Right hindlimb (tissue), 1 donor: ENCODE results near the gene NAP1L5.

Source experiments
- DNase-seq: peaks from one replicate; pipeline ENCODE4 v3.0.0-alpha.2; 2018

NAP1L5 gene

GRCh38 chr4:88697588-88698329 is at the start of gene NAP1L5:
TSS of gene NAP1L5 (minus strand) at chr4:88697829. CDS start at chr4:88697754, 75 bp downstream.
- peak; percentile 81 for DNase-seq

GRCh38 chr4:88747351-88747750 is 49.7 kb upstream of the NAP1L5 start:
- DNase-seq: no peak

- DNase-seq: no peak
Measured at GRCh38 chr4:88746206-88746605, 48.6 kb upstream of the NAP1L5 start.

- DNase-seq: no peak
Measured at GRCh38 chr4:88745581-88746163, 48.0 kb upstream of the NAP1L5 start.

GRCh38 chr4:88745175-88745574 is 47.5 kb upstream of the NAP1L5 start:
- DNase-seq: no peak

- no peak for DNase-seq
Measured at GRCh38 chr4:88744609-88745008, 47.0 kb upstream of the NAP1L5 start.

- DNase-seq: no peak
Measured at GRCh38 chr4:88743696-88744095, 46.1 kb upstream of the NAP1L5 start.

- DNase-seq: no peak
Measured at GRCh38 chr4:88742561-88742960, 44.9 kb upstream of the NAP1L5 start.

- DNase-seq: peak; percentile 59
Measured at GRCh38 chr4:88738180-88738579, 40.6 kb upstream of the NAP1L5 start.

- peak; percentile 60 for DNase-seq
Measured at GRCh38 chr4:88737307-88737941, 39.8 kb upstream of the NAP1L5 start.

GRCh38 chr4:88736264-88736663 is 38.6 kb upstream of the NAP1L5 start:
- no peak for DNase-seq

GRCh38 chr4:88735564-88735963 is 37.9 kb upstream of the NAP1L5 start:
- DNase-seq: no peak

- no peak for DNase-seq
Measured at GRCh38 chr4:88734403-88734949, 36.8 kb upstream of the NAP1L5 start.

- no peak for DNase-seq
Measured at GRCh38 chr4:88732714-88733368, 35.2 kb upstream of the NAP1L5 start.

GRCh38 chr4:88731381-88731780 is 33.8 kb upstream of the NAP1L5 start:
- DNase-seq: no peak

- no peak for DNase-seq
Measured at GRCh38 chr4:88730811-88731210, 33.2 kb upstream of the NAP1L5 start.

GRCh38 chr4:88729146-88729760 is 31.6 kb upstream of the NAP1L5 start:
- DNase-seq: no peak

- no peak for DNase-seq
Measured at GRCh38 chr4:88728146-88728545, 30.5 kb upstream of the NAP1L5 start.

- DNase-seq: no peak
Measured at GRCh38 chr4:88725986-88726385, 28.4 kb upstream of the NAP1L5 start.

- no peak for DNase-seq
Measured at GRCh38 chr4:88725143-88725542, 27.5 kb upstream of the NAP1L5 start.

- no peak for DNase-seq
Measured at GRCh38 chr4:88724406-88724805, 26.8 kb upstream of the NAP1L5 start.

GRCh38 chr4:88722828-88723227 is 25.2 kb upstream of the NAP1L5 start:
- no peak for DNase-seq

GRCh38 chr4:88722276-88722780 is 24.7 kb upstream of the NAP1L5 start:
- DNase-seq: no peak
